ENCODE measurements around the gene DLG1. TPM values are rescaled to one million over a fixed set of nuclear protein-coding genes. Genes with fewer than 3 reads are reported as not detected.

Gene DLG1
- total and polyA plus RNA-seq, 12 donors = 14.1 to 74.6 (median 58.4) TPM

- Histone ChIP-seq H3K27ac (no peak overlapping the region), H3K36me3 (replicated peaks in 1 of 2) (no peaks in the 10 kb centered on the region), H3K4me1 (replicated peaks in 1 of 2) (peaks cover 8 to 17% of the 10 kb centered on the region in 2 donors), H3K27me3 (no peaks in the 10 kb centered on the region), H3K4me3 (no peak overlapping the region), H3K9me3 (replicated peaks in 1 of 3) (no peaks in the 10 kb centered on the region)
- intact Hi-C loops (cut with DNase I) = no loop called here
- no peak for DNase-seq
- WGBS, 4 donors = 63 to 86% (median 68%) methylated on average over 1 of the region's 1 CpG
- no peak for TF ChIP-seq CTCF (IDR thresholded peaks at IDR 0.05)
- no peak for TF ChIP-seq POLR2A (IDR thresholded peaks at IDR 0.05)
Measured at GRCh38 chr3:197305854-197306253, 7.4 kb upstream of the DLG1 start.

GRCh38 chr3:197303452-197303851 is 5.0 kb upstream of the DLG1 start:
- Histone ChIP-seq H3K27me3 (no peaks in the 10 kb centered on the region), H3K4me1 (replicated peaks in 1 of 2) (peaks cover 0 to 2% of the 10 kb centered on the region in 2 donors), H3K4me3 (no peak overlapping the region), H3K9me3 (replicated peaks in 1 of 3) (no peaks in the 10 kb centered on the region), H3K27ac (no peak overlapping the region), H3K36me3 (replicated peaks in 1 of 2) (no peaks in the 10 kb centered on the region)
- no peak for DNase-seq
- WGBS, 4 donors = 79 to 91% (median 86%) methylated on average over 6 of the region's 6 CpGs
- intact Hi-C loops (cut with DNase I) = no loop called here
- TF ChIP-seq CTCF (IDR thresholded peaks at IDR 0.05) = no peak
- no peak for TF ChIP-seq POLR2A (IDR thresholded peaks at IDR 0.05)

- H3K4me1 ChIP-seq (replicated peaks in 1 of 2) = no peaks in the 10 kb centered on the region
- TF ChIP-seq POLR2A (IDR thresholded peaks at IDR 0.05) (no peak), CTCF (IDR thresholded peaks at IDR 0.05) (no peak)
- H3K4me3 ChIP-seq = no peak overlapping the region
- DNase-seq = no peak
- no peaks in the 10 kb centered on the region for H3K27me3 ChIP-seq
- H3K9me3 ChIP-seq (replicated peaks in 1 of 3) = no peaks in the 10 kb centered on the region
- no peak overlapping the region for H3K27ac ChIP-seq
- intact Hi-C loops (cut with DNase I) = no loop called here
- H3K36me3 ChIP-seq (replicated peaks in 1 of 2) = no peaks in the 10 kb centered on the region
- WGBS, 4 donors = 76 to 87% (median 82%) methylated on average over 3 of the region's 3 CpGs
Measured at GRCh38 chr3:197302696-197303341, 4.4 kb upstream of the DLG1 start.

GRCh38 chr3:197302033-197302432 is 3.6 kb upstream of the DLG1 start:
- no peaks in the 10 kb centered on the region for H3K27me3 ChIP-seq
- intact Hi-C loops (cut with DNase I) = no loop called here
- H3K4me1 ChIP-seq (replicated peaks in 1 of 2) = no peaks in the 10 kb centered on the region
- 89 to 94% (median 90%) methylated on average over 3 of the region's 3 CpGs for WGBS, 4 donors
- no peaks in the 10 kb centered on the region for H3K9me3 ChIP-seq (replicated peaks in 1 of 3)
- TF ChIP-seq POLR2A (IDR thresholded peaks at IDR 0.05) = no peak
- TF ChIP-seq CTCF (IDR thresholded peaks at IDR 0.05) = no peak
- no peak overlapping the region for H3K27ac ChIP-seq
- DNase-seq = no peak
- H3K4me3 ChIP-seq = no peak overlapping the region
- H3K36me3 ChIP-seq (replicated peaks in 1 of 2) = no peaks in the 10 kb centered on the region

Data from adrenal gland (tissue), 12 donors.